GM18507 (cell line): ENCODE data around the gene WBP1L.

ENCODE experiments used
- DNase-seq: peaks from one replicate; pipeline ENCODE4 v3.0.0; 2011; ENCODE audit warnings: low read depth; ENCODE audit not compliant: insufficient read length; ENCODE audit errors: extremely low spot score
- FAIRE-seq: peaks from 2 replicates; lab custom pipeline; 2011; peaks lifted over from hg19 to GRCh38; lab: Jason Lieb, UNC

The WBP1L gene

GRCh38 chr10:102856758-102857424, 113.1 kb downstream of the WBP1L start:
- DNase-seq (no peak), FAIRE-seq (no peak)

GRCh38 chr10:102859911-102860310, 116.2 kb downstream of the WBP1L start:
- FAIRE-seq (no peak), DNase-seq (no peak)

GRCh38 chr10:102863660-102864059, 119.9 kb downstream of the WBP1L start:
- DNase-seq (no peak), FAIRE-seq (no peak)

GRCh38 chr10:102865620-102866019, 121.9 kb downstream of the WBP1L start:
- no peak for FAIRE-seq
- no peak for DNase-seq
